GM18861 (cell line): Measurements from ENCODE around the gene SCAPER.
"Not testable (repeated sequence)": the region's sequence is repeated elsewhere in the genome, so short reads cannot be mapped to it uniquely, and the experiment has no call there.

Experiments used
- ATAC-seq: cut with Tn5 transposase; IDR thresholded peaks from one replicate; pipeline ENCODE4 v1.9.1; 2021; ENCODE audit not compliant: unreplicated experiment

Gene SCAPER

DNA sequence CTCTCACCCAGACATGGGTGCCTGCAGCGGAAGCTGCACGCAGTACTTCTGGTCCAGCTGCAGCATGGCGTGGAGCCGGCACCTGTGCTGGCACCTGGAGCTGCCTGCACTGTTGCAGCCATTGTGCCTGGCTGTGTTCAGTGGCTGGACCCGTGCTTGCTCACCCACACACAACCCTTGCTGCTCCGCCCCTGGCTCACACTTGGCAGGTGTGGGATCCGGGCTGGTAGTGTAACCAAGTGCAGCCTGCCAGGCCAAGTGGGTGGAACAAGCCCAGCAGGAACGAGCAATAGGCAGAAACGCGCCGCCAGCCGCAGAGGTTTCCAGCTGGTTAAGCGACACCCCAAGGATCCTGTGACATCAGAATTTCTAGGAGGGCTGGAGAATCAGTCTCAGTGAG lies 11.2 kb upstream of the SCAPER start:
- no peak for ATAC-seq

DNA sequence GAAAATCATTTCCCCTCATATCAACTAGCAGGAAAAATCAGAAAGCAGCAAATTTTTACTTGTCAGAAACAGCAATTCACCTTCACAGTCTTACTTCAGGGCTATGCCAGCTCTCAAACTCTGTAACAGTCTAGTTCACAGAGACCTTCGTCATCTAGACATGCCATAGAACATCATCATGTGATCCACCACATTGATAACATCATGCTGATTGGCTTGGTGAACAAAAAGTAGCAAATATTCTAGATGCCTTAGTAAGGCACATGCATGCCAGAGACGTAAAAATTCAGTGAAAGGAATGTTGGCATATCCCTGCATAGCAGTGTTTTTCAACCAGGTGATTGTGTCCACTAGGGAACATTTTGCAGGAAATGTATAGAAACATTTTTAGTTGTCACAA lies 8.6 kb upstream of the SCAPER start:
- no peak for ATAC-seq

DNA sequence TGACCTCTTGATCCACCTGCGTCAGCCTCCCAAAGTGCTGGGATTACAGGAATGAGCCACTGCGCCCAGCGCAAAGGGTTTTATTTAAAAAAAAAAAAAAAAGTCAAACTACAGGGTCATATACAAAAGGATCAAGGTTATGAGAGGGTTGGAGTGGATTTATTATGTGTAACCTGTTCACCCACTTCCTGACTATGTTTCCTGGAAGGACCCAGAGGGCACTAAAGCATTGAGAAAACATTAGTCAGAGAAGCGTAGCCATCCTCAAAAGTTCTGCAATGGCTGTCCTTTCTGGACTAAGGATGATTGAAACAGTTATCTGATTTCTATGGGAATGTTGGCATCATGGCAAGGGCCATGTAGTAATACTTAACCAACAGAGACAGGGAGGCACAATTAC lies 7.3 kb upstream of the SCAPER start:
- ATAC-seq: no peak

DNA sequence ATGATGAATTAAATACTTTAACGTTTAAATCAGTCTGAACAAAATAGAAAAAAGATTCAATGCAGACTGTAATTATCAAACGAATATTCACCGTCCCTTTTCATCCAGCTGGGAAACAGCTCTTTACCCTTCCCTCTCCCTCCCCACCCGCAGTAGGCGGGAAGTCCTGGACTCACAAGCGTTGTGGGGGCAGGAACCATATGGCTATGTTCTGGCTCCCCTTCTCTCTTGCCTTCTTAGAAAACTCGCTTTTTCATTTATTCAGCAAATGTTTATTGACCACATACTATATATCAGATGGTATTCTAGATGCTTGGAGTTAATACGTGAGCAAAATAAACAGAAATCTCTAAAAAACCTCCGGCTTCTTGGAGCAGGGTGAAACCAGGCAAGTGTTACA lies 715 bp upstream of the SCAPER start:
- no peak for ATAC-seq

DNA sequence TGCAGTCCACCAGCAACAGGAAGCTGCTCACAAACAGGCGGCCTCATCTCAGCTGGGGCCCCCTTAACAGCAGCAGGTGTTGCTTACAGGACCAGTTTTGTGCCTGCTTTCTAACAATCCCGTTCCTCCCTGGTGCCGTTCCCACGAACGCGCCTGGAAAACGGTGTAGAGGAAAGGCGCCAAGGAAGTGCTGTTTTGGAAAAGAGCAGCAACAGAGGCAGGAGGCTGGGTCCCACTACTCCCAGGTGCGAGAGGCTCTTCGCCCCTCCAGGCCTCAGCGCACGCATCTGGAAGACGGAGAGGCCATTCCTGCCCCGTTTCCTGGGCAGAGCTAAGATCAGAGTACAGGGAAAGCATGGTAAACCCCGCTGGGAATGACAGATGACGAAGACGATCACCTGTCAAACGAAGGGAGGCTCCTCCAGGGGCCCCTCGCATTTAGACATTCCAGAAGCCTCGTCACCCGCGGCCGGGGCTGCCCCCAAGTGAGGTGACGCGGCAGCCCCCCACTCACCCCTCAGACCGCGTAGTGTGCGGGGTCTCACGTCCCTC lies 603 bp downstream of the SCAPER start:
- ATAC-seq: peak; percentile 6

DNA sequence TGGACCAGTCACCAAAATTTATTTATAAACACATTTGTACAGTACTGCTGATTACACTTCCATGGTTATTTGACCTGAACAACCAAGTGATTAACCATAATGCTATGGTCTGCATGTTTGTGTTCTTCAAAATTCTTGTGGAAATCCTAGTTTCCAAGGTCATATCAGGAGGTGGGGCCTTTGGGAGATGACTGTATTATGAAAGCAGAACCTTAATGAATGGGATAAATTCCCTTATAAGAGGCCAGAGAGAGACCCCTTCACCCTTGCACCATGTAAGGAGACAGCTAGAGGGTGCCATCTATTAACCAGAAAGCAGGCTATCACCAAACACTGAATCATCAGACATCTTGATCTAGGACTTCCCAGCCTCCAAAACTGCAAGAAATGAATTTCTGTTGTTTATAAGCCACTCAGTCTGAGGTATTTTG lies 1.9 kb downstream of the SCAPER start:
- ATAC-seq: no peak

GRCh38 chr15:76901965-76902364 lies 3.2 kb downstream of the SCAPER start:
- no peak for ATAC-seq

GRCh38 chr15:76899931-76900310 lies 5.2 kb downstream of the SCAPER start:
- ATAC-seq: not testable (repeated sequence)

GRCh38 chr15:76899176-76899930 lies 5.8 kb downstream of the SCAPER start:
- not testable (repeated sequence) for ATAC-seq

DNA sequence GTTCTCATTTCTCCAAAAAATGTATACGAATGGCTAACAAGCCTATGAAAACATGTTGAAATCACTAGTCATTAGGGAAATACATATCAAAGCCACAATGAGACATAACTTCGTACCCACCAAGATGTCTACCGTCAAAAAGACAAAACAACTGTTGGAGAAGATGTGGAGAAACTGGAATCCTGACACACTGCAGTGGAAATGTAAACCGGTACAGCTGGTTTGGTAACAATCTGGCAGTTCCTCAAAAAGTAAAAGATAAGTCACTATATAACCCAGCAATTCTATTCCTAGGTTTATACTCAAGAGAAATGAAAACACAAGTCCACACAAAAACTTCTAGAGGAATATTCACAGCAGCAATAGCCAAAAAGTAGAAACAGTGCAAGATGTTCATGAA lies 7.0 kb downstream of the SCAPER start:
- no peak for ATAC-seq

DNA sequence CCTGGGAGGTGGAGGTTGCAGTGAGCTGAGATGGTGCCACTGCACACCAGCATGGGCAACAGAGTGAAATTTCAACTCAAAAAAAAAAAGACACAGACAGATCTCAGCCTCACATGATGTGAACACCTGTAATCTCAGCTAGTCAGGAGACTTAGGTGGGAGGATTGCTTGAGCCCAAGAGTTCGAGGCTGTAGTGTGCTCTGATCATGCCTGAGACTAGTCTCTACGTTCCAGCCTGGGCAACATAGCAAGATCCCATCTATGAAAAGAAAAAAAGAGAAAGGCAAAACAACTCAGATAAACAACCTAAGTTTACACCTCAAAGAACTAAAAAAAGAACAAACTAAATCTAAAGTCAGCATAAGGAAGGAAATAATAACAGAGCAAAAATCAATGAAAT lies 11.0 kb downstream of the SCAPER start:
- ATAC-seq: no peak

DNA sequence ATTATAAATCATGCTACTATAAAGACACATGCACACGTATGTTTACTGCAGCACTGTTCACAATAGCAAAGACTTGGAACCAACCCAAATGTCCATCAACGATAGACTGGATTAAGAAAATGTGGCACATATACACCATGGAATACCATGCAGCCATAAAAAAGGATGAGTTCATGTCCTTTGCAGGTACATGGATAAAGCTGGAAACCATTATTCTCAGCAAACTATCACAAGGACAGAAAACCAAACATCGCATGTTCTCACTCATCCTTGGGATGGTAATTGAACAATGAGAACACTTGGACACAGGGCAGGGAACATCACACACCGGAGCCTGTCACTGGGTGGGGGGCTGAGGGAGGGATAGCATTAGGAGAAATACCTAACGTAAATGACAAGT lies 12.3 kb downstream of the SCAPER start:
- not testable (repeated sequence) for ATAC-seq

- ATAC-seq: not testable (repeated sequence)
Observed at GRCh38 chr15:76887280-76888141, 17.6 kb downstream of the SCAPER start.

GRCh38 chr15:76885212-76885611 lies 19.9 kb downstream of the SCAPER start:
- ATAC-seq: no peak

- no peak for ATAC-seq
Observed at GRCh38 chr15:76875911-76876310, 29.2 kb downstream of the SCAPER start.

GRCh38 chr15:76873066-76873465 lies 32.1 kb downstream of the SCAPER start:
- ATAC-seq: not testable (repeated sequence)

- ATAC-seq: no peak
Observed at GRCh38 chr15:76871930-76872329, 33.2 kb downstream of the SCAPER start.

DNA sequence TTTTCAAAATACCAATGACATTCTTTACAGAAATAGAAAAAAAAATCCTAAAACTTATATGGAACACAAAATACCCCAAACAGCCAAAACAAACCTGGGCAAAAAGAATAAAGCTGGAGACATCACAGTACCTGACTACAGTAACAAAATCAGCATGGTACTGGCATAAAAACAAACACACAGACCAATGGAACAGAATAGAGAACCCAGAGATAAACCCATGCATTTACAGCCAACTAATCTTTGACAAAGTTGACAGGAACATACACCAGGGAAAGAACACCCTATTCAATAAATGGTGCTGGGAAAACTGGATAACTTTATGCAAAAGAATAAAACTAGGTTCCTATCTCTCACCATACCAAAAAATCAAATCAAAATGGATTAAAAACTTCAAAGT lies 36.4 kb downstream of the SCAPER start:
- ATAC-seq: no peak

- ATAC-seq: no peak
Observed at GRCh38 chr15:76866716-76867321, 38.3 kb downstream of the SCAPER start.

GRCh38 chr15:76866008-76866407 lies 39.1 kb downstream of the SCAPER start:
- ATAC-seq: no peak

GRCh38 chr15:76865548-76865991 lies 39.6 kb downstream of the SCAPER start:
- no peak for ATAC-seq
